ENCODE data around the gene TRIM38. TPM values are rescaled to one million over a fixed set of nuclear protein-coding genes. Genes with fewer than 3 reads are reported as not detected.

Gene TRIM38
- total RNA-seq, 2 donors from 2014 or later, result 2.5 to 5.2 TPM

DNA sequence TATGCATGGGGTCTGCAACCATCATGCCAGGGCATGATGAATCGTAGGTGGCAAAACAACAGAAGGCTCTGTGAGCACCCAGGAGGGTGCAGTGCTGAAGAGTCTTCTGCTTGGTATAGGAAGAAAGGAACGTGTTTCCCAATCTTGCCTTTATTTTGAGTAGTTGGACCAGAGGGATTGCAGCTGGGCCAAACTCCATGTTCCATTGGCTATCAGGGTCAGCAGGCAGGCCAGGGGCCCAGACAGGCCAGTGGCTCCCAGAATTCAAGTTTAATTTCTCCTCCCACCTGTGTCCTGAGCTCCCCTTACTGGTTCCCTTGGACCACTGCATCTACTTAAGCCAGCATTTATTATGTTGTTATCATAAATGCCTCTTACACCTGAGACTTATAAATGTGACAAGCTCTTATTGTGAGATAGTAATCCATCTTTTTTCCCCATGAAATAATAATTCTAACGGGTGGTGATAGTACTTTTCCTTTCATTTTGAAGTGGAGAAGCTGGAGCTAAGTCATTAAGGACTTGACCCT lies 918 bp upstream of the TRIM38 start:
- peaks cover 10% of the 10 kb centered on the region for H3K36me3 ChIP-seq
- peaks cover 0 to 20% of the 10 kb centered on the region in 2 donors for H3K4me1 ChIP-seq
- peak overlapping the region; percentile 86 to 88 for H3K27ac ChIP-seq
- peak overlapping the region in 1 of 2 donors; percentile 54 for H3K4me3 ChIP-seq
- no peak for DNase-seq (ENCODE audit: low spot score)
- H3K9me3 ChIP-seq, result no peaks in the 10 kb centered on the region
- TF ChIP-seq, protein P1, sequence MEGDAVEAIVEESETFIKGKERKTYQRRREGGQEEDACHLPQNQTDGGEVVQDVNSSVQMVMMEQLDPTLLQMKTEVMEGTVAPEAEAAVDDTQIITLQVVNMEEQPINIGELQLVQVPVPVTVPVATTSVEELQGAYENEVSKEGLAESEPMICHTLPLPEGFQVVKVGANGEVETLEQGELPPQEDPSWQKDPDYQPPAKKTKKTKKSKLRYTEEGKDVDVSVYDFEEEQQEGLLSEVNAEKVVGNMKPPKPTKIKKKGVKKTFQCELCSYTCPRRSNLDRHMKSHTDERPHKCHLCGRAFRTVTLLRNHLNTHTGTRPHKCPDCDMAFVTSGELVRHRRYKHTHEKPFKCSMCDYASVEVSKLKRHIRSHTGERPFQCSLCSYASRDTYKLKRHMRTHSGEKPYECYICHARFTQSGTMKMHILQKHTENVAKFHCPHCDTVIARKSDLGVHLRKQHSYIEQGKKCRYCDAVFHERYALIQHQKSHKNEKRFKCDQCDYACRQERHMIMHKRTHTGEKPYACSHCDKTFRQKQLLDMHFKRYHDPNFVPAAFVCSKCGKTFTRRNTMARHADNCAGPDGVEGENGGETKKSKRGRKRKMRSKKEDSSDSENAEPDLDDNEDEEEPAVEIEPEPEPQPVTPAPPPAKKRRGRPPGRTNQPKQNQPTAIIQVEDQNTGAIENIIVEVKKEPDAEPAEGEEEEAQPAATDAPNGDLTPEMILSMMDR (IDR thresholded peaks at IDR 0.05), result no peak
- no peaks in the 10 kb centered on the region for H3K27me3 ChIP-seq

DNA sequence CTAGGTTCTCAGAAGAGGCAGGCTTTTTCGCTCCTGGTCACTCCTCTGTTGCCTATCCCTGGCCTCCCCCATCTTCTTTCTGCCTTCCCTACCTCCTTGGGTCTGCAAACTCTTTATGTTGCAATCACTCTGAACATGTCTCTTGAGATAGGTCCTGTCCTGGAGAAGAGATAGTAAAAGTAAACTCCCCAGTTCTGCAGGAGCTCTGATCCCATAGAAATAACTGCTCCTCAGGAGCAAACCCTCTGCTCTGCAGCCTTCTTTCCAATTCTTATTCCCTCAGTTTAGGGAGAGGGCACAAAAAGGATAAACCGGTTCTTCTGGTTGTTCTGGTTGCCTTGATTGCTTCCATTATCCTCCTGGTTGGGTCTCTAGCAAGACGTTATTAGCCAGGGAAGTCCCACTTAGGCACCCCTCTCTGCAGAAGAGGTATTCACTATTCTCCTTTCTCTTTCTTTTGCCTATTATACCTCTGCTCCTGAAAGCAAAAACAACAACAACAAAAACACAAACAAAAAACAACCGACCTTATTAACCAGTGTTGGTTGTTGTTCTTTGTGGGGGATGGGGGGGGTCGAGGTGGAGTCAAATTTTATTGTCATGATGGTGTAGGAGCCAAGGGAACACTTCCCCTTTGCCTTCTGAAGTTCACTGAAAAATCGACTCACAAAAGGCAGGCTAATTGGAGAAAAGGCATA lies 973 bp downstream of the TRIM38 start:
- peaks cover 0 to 28% of the 10 kb centered on the region in 2 donors for H3K4me1 ChIP-seq
- H3K27me3 ChIP-seq, result no peaks in the 10 kb centered on the region
- TF ChIP-seq, protein P1 (IDR thresholded peaks at IDR 0.05), result no peak
- DNase-seq (ENCODE audit: low spot score), result no peak
- H3K4me3 ChIP-seq, result peak overlapping the region; percentile 46 to 54
- H3K36me3 ChIP-seq, result peaks cover 15% of the 10 kb centered on the region
- H3K27ac ChIP-seq, result peak overlapping the region; percentile 86 to 88
- H3K9me3 ChIP-seq, result no peaks in the 10 kb centered on the region

DNA sequence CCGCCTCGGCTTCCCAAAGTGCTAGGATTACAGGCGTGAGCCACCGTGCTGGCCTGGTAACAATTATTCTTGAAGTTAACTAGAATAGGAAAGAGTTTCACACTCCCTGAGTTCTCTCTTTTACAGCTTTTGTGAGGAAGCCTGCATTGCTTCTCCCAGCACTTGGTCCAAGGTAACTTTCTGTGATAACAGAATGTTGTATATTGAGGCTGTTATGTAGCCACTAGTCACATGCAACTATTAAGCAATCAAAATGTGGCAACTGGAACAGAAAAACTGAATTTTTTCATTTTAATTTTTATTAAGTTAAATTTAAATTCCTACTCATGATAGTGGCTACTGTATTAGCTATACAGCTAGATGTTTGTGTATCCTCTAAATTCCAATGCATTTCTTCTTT lies 2.5 kb downstream of the TRIM38 start:
- no peaks in the 10 kb centered on the region for H3K9me3 ChIP-seq
- no peak overlapping the region for H3K4me3 ChIP-seq
- H3K4me1 ChIP-seq, result peaks cover 0 to 33% of the 10 kb centered on the region in 2 donors
- DNase-seq (ENCODE audit: low spot score), result no peak
- peaks cover 25% of the 10 kb centered on the region for H3K36me3 ChIP-seq
- no peaks in the 10 kb centered on the region for H3K27me3 ChIP-seq
- H3K27ac ChIP-seq, result no peak overlapping the region
- TF ChIP-seq, protein P1 (IDR thresholded peaks at IDR 0.05), result no peak

DNA sequence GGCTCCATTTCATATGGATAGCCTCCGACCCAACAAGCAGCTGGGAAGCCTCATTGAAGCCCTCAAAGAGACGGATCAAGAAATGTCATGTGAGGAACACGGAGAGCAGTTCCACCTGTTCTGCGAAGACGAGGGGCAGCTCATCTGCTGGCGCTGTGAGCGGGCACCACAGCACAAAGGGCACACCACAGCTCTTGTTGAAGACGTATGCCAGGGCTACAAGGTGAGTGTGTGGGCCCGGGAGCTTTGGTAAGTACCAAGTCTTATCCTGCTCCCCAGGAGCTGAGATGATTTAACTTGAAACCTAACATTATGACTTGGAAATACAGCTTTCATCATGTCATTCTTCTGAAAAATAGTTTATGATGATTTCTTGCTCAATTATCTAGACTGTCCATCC lies 4.1 kb downstream of the TRIM38 start:
- Histone ChIP-seq H3K27ac (no peak overlapping the region), H3K4me1 (peaks cover 0 to 49% of the 10 kb centered on the region in 2 donors), H3K9me3 (no peaks in the 10 kb centered on the region), H3K4me3 (no peak overlapping the region), H3K27me3 (no peaks in the 10 kb centered on the region), H3K36me3 (peaks cover 34% of the 10 kb centered on the region)
- TF ChIP-seq, protein P1 (IDR thresholded peaks at IDR 0.05), result no peak
- DNase-seq (ENCODE audit: low spot score), result no peak

DNA sequence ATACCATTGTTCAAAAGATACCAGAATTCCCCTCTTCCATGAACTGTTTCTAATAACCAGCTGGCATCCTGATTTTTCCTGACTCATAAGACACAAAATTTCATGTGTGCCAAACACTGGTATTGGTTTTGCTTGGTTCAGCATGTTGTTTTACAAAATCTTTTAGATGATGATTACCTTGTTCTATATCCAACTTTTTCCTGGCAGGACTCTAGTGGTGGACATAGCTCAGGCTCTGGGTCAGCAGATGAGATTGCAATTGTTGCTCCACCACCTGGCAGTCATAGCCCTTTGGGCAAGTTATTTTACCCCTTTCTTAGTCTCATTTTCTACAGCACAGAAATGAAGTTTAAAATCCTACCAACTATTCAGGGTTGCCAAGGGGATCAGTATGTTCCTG lies 6.2 kb downstream of the TRIM38 start:
- no peak for DNase-seq (ENCODE audit: low spot score)
- TF ChIP-seq, protein P1 (IDR thresholded peaks at IDR 0.05), result no peak
- Histone ChIP-seq H3K27me3 (no peaks in the 10 kb centered on the region), H3K9me3 (no peaks in the 10 kb centered on the region), H3K36me3 (peaks cover 55% of the 10 kb centered on the region), H3K27ac (no peak overlapping the region), H3K4me1 (peaks cover 0 to 47% of the 10 kb centered on the region in 2 donors), H3K4me3 (no peak overlapping the region)
